GDM1 (cell line): ENCODE data around the gene TUT7.
A peak's percentile ranks its signal among the peaks of the same experiment; 100 is the strongest.
"Not testable (repeated sequence)": the region's sequence is repeated elsewhere in the genome, so short reads cannot be mapped to it uniquely, and the experiment has no call there.

Source experiments
- DNase-seq: peaks from one replicate; lab custom pipeline; 2025; lab: John Stamatoyannopoulos, UW

Gene TUT7

GRCh38 chr9:86354011-86354817, at the start of gene TUT7:
TUT7 (minus strand) TSS chr9:86354410; CDS start chr9:86353199, 1,211 bp downstream.
- peak; percentile 88 for DNase-seq

DNA sequence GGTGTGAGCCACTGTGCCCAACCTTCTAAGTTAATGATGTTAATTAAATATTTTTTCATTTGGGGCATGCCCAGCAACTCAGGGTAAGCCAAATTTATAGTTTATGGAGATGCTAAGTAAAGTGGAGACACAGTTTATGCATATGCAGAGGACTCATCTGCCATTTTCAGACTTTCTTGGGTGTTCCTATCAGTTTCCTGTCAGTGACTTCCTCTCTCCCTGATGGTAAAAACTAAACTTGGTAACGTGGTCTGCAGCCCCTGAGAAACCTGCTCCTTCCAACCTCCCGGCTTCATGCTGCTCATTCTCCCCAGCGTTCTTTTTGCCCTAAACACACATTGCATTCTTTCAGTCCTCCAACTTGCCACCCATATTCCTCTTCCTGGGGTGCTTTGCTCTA, 48.4 kb upstream of the TUT7 start:
- no peak for DNase-seq

DNA sequence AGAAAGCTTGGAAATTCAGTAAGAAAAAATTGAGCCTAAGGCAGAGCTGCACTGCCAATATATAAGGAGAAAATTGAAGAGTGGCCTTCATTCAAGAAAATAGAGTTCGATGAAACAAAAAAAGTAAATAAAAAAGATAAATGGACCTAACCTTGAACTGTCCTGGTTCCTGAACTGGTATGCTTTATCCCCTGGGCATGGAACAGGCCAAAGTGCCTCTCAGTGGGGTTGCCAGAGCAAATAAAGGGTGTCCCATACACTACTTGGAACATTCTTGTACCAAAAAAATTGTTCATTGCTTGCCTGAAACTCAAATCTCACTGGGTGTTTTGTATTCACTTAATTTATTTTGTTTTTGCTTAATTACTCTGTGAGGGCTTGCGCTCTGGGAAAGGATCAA, 42.2 kb upstream of the TUT7 start:
- no peak for DNase-seq

DNA sequence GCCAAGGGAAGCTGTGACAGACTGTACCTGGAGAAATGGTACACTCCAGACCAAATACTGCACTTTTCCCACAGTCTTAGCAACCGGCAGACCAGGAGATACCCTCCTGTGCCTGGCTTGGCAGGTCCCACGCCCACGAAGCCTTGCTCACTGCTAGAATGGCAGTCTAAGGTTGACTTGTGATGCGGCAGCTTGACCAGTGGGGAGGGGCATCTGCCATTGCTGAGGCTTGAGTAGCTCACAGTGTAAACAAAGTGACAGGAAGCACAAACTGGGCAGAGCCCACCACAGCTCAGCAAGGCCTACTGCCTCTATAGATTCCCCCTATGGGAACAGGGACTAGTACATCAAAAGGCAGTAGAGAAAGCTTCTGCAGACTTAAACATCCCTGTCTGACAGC, 36.0 kb upstream of the TUT7 start:
- DNase-seq = not testable (repeated sequence)

DNA sequence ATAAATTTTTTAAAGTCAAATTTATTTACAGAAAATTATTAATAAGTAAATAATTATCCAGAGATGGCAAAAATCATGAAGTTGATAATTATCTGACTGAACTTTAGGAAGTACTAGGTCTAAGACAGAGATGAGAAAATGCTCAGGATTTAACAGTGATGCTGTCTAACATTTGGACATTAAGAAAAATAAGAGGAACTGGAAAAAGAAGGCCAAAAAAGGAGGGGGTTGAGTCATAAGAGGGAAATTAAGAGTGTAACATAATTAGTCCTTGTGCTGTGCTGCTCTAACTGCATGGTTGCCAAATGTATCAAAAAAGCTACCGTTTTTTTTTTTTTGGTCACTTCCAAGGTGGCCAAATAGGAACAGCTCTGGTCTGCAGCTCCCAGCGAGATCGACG, 35.4 kb upstream of the TUT7 start:
- DNase-seq = no peak

- no peak for DNase-seq
Measured at GRCh38 chr9:86387376-86387775, 33.2 kb upstream of the TUT7 start.

- DNase-seq = not testable (repeated sequence)
Measured at GRCh38 chr9:86383000-86383399, 28.8 kb upstream of the TUT7 start.

GRCh38 chr9:86376016-86376415, 21.8 kb upstream of the TUT7 start:
- DNase-seq = no peak

DNA sequence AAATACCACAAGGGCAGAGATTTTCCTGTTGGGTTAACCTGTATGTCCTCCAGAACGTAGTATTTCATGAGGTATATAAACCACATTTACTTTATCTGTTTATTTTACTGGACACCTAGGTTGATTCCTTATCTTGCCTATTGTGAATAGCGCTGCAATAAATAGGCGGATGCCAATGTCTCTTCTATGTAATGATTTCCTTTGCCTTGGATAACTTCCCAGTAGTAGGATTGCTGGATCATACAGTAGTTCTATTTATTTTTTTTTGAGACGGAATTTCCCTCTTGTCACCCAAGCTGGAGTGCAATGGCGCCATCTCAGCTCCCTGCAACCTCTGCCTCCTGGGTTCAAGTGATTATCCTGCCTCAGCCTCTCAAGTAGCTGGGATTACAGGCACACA, 15.6 kb upstream of the TUT7 start:
- DNase-seq = no peak

DNA sequence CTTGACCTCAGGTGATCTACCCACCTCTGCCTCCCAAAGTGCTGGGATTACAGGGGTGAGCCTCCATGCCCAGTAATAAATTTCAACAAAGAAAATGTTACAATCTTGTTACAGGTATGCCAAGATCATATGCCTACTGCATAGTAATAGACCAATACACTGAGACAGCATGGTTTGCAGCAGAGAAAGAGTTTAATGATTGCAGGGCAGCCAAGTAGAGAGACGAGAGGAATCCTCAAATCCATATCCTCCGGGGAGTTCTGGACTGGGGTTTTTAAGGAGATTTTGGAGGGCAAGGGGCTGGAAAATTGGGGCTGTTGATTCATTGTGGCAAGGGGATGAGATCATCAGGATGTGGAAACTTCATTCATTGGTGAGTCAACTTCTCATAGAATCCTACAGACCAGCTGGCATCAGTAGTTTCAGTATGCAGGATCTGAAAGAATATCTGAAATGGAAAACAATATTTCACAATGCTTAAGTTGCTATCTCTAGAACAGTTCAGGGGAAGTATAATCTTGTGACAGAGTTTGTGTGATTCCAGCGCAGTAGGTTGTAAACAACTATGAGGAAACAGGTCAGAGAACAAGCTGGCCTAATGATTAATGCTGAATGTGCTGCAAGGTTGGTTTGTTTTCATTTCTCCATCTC, 14.8 kb upstream of the TUT7 start:
- DNase-seq = no peak

DNA sequence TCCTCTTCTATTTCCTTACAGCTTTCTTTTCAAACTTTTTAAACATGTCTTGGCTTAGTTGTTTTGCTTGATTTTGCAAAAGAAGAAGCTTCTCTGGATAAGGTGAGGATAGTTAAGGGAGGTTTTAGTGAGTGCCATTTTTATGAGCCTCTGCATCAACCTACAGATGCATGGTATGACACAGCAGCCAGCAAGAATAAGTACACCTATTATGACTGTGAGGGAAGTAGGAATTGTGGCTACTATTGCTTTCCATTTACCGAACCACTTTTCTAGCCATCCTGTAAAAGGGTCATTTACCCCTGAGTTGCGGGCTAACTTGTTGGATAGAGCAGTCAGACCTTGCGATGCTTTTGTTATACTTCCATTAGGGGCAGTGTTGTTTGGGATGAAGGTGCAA, 7.0 kb upstream of the TUT7 start:
- DNase-seq = no peak

- DNase-seq = no peak
Measured at GRCh38 chr9:86359151-86359879, 5.1 kb upstream of the TUT7 start.

- no peak for DNase-seq
Measured at GRCh38 chr9:86356871-86357866, 3.0 kb upstream of the TUT7 start.

GRCh38 chr9:86355814-86356213, 1.6 kb upstream of the TUT7 start:
- no peak for DNase-seq

DNA sequence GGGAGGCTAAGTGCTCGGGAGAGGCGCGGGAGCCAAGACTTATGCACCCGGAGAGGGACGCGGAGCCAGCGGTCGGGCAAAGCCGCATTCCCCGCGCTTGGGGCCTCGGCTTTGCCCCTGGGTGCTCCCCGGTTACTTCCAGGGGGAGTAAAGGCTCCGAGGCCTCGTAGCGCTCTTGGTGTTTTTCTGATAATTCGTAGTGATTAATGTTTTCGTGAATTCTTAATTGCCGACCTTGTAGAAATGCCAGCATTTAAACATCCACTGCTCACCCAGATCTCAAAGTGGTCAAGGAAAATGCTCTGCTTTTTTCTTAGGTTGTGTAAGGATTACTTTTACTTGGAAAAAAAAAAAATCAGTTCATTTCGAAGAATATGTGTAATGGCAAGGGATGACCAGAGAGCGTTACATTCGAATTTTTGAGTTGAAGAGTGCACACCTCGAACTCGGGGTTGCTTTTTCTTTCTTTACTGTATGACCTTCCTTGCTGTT, 654 bp upstream of the TUT7 start:
- DNase-seq = no peak

DNA sequence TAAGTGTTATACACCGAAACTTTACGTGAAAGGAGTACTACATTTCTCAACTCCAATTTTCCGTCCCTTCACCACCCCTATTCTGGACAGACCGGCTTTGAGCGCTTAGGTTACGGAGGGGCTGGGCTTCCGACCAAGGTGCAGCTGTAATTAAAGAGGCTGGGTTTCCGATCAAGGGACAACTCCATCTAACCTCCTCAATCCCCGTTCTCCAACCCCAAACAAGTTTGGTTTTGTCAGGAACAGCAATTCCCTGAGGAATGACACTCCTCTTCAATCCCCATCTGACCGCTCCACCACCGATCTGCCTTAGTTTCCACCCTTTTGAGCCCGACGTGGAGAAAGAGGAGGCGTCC, 577 bp downstream of the TUT7 start:
- no peak for DNase-seq

GRCh38 chr9:86352440-86353077, 1.7 kb downstream of the TUT7 start:
- no peak for DNase-seq

GRCh38 chr9:86351880-86352279, 2.3 kb downstream of the TUT7 start:
- no peak for DNase-seq

- DNase-seq = no peak
Measured at GRCh38 chr9:86350006-86350760, 4.0 kb downstream of the TUT7 start.

DNA sequence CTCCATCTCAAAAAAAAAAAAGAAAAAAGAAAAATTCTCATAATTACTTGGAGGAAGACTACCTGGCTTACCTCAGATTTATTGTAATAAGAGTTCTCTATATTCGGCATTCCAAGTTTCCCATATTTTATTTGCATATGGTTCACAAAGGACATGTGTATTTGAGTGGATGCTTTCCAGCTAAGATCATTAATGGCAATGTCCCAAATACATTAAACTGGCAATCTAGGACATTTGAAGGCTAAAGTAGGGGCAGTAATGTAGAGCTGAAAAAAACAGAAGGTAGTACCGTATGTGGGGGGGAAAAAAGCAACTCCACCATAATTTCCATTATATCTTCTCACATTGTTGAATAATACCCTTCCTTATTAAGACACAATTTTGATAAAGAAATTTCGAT, 4.9 kb downstream of the TUT7 start:
- no peak for DNase-seq
